Neuronal stem cell (in vitro differentiated cells): ENCODE measurements around the gene PRRG2.
A peak's percentile ranks its signal among the peaks of the same experiment; 100 is the strongest.

ENCODE experiments used
- DNase-seq: peaks from one replicate; pipeline ENCODE4 v3.0.0-alpha.2; 2013; ENCODE audit warnings: low spot score
- H2AFZ ChIP-seq: one replicate; pipeline ENCODE4 v1.6.1; 2013; ENCODE audit warnings: mild to moderate bottlenecking, low read length, inconsistent platforms
- H2AK5ac ChIP-seq: 2 replicates; pipeline ENCODE4 v1.6.1; 2013; ENCODE audit warnings: low read depth, mild to moderate bottlenecking, inconsistent platforms, low read length, moderate library complexity, mixed read lengths
- H2BK120ac ChIP-seq: 2 replicates; pipeline ENCODE4 v1.6.1; 2013; ENCODE audit warnings: low read depth, mild to moderate bottlenecking, inconsistent platforms, low read length, moderate library complexity, mixed read lengths
- H2BK12ac ChIP-seq: one replicate; pipeline ENCODE4 v1.6.1; 2013; ENCODE audit warnings: low read length, inconsistent platforms
- H2BK15ac ChIP-seq: 2 replicates; pipeline ENCODE4 v1.6.1; 2013; ENCODE audit warnings: mild to moderate bottlenecking, low read length, inconsistent platforms, mixed read lengths
- H2BK5ac ChIP-seq: one replicate; pipeline ENCODE4 v1.6.1; 2013; ENCODE audit warnings: inconsistent platforms, mild to moderate bottlenecking, low read length, moderate library complexity
- H3K14ac ChIP-seq: one replicate; pipeline ENCODE4 v1.6.1; 2013; ENCODE audit warnings: low read length, inconsistent platforms
- H3K18ac ChIP-seq: 2 replicates; pipeline ENCODE4 v1.6.1; 2013; ENCODE audit warnings: low read length, inconsistent platforms
- H3K23ac ChIP-seq: 2 replicates; pipeline ENCODE4 v1.6.1; 2013; ENCODE audit warnings: low read depth, mild to moderate bottlenecking, mixed read lengths, low read length, inconsistent platforms; ENCODE audit not compliant: poor library complexity
- H3K27ac ChIP-seq: replicated peaks from 3 replicates; pipeline ENCODE4 v1.5.1; 2013; ENCODE audit warnings: low read length, inconsistent platforms
- H3K27me3 ChIP-seq, 3 experiments: 2 replicates each; pipeline ENCODE4 v1.6.1; 2013; ENCODE audit warnings: low read length in 3 of 3, mild to moderate bottlenecking in 2 of 3, inconsistent platforms in 1 of 3, low read depth in 1 of 3, mixed read lengths in 1 of 3, moderate library complexity in 1 of 3; ENCODE audit not compliant: control insufficient read depth in 3 of 3, insufficient read depth in 3 of 3
- H3K36me3 ChIP-seq, 2 donors: replicated peaks in 1 of 2; 2 replicates each; pipeline ENCODE4 v1.6.1; 2013; ENCODE audit warnings: low read length in 2 of 2; ENCODE audit not compliant: control insufficient read depth in 2 of 2, insufficient read depth in 2 of 2
- H3K4ac ChIP-seq: 2 replicates; pipeline ENCODE4 v1.6.1; 2013; ENCODE audit warnings: inconsistent platforms, mild to moderate bottlenecking, low read length, moderate library complexity
- H3K4me1 ChIP-seq, 2 donors: 1 replicate in 1 of 2; 2 replicates in 1 of 2; pipeline ENCODE4 v1.6.1; 2013; ENCODE audit warnings: low read length in 2 of 2, low read depth in 1 of 2; ENCODE audit not compliant: control insufficient read depth in 2 of 2, insufficient read depth in 1 of 2
- H3K4me2 ChIP-seq: one replicate; pipeline ENCODE4 v1.6.1; 2013; ENCODE audit warnings: mild to moderate bottlenecking, low read length, inconsistent platforms; ENCODE audit not compliant: insufficient read depth, poor library complexity, severe bottlenecking
- H3K4me3 ChIP-seq, 2 donors: 2 replicates each; pipeline ENCODE4 v1.5.1; 2013; ENCODE audit warnings: low read length in 2 of 2, mild to moderate bottlenecking in 2 of 2, inconsistent platforms in 1 of 2, moderate library complexity in 1 of 2
- H3K79me1 ChIP-seq: one replicate; pipeline ENCODE4 v1.6.1; 2013; ENCODE audit warnings: low read depth, mild to moderate bottlenecking, inconsistent platforms, low read length, moderate library complexity
- H3K9ac ChIP-seq: one replicate; pipeline ENCODE4 v1.6.1; 2013; ENCODE audit warnings: mild to moderate bottlenecking, low read depth, low read length, inconsistent platforms; ENCODE audit not compliant: poor library complexity
- H3K9me3 ChIP-seq, 2 donors: replicated peaks in 1 of 2; 2 replicates each; pipeline versions ENCODE3 to v1.6.1; 2013; ENCODE audit warnings: low read length in 2 of 2, mild to moderate bottlenecking in 2 of 2, inconsistent platforms in 1 of 2, low read depth in 1 of 2, mixed read lengths in 1 of 2, moderate library complexity in 1 of 2; ENCODE audit not compliant: control insufficient read depth in 2 of 2, insufficient read depth in 1 of 2
- H4K8ac ChIP-seq: one replicate; pipeline ENCODE4 v1.6.1; 2013; ENCODE audit warnings: low read depth, mild to moderate bottlenecking, inconsistent platforms, low read length, moderate library complexity
- H4K91ac ChIP-seq: one replicate; pipeline ENCODE4 v1.6.1; 2013; ENCODE audit warnings: low read length, low read depth, mild to moderate bottlenecking, inconsistent platforms; ENCODE audit not compliant: poor library complexity
- WGBS, 2 donors: extraction: QIAGEN DNeasy Blood & Tissue Kit; methylation state at CpG; one replicate each; pipeline ENCODE4 v1.1.7; 2013; ENCODE audit warnings: missing lambda C conversion rate in 2 of 2, mixed read lengths in 1 of 2; ENCODE audit not compliant: insufficient read length in 2 of 2, insufficient replicate concordance in 1 of 2; ENCODE audit errors: extremely low coverage in 2 of 2; 5-methylcytosine and 5-hydroxymethylcytosine counted together

Gene PRRG2

GRCh38 chr19:49609499-49610092, 28.5 kb downstream of the PRRG2 start:
- no peak overlapping the region for H2BK5ac ChIP-seq
- no peak overlapping the region for H3K4me3 ChIP-seq
- peaks cover 35 to 85% of the 10 kb centered on the region in 2 donors for H3K36me3 ChIP-seq
- H3K23ac ChIP-seq, result no peak overlapping the region
- no peak overlapping the region for H2AK5ac ChIP-seq
- no CpG with 5 or more reads among the region's 12 CpGs for WGBS, 2 donors
- H2BK12ac ChIP-seq, result no peak overlapping the region
- no peaks in the 10 kb centered on the region for H3K9me3 ChIP-seq
- no peak overlapping the region for H2AFZ ChIP-seq
- peaks cover 20% of the 10 kb centered on the region for H3K79me1 ChIP-seq
- no peak overlapping the region for H3K27ac ChIP-seq
- DNase-seq, result no peak
- no peak overlapping the region for H3K18ac ChIP-seq
- no peak overlapping the region for H3K4me2 ChIP-seq
- H2BK15ac ChIP-seq, result no peak overlapping the region
- H3K4ac ChIP-seq, result no peak overlapping the region
- H3K27me3 ChIP-seq, result no peaks in the 10 kb centered on the region
- H3K9ac ChIP-seq, result no peak overlapping the region
- H3K4me1 ChIP-seq, result no peaks in the 10 kb centered on the region
- H2BK120ac ChIP-seq, result no peak overlapping the region
- no peak overlapping the region for H3K14ac ChIP-seq
- H4K8ac ChIP-seq, result no peak overlapping the region
- H4K91ac ChIP-seq, result no peak overlapping the region

DNA sequence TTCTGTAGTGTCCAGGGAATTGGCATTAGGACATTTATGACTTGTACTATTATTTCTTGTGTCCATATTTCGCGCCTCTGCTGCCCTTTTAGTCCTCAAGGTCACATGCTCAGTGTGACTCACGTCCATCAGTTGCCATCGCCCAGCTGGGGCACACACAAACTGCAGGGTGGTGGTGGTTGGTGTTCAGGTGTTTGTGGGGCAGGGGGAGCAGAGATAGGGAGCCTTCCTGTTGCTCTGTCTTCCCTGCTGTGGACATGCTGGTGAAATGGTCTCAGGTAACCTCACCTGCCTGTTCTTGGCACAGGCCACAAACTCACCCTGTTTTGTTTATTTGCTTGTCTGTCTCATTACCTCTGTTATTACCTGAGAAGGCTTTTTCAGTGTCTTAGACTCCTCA, 32.3 kb downstream of the PRRG2 start:
- H3K4me2 ChIP-seq, result no peak overlapping the region
- no peaks in the 10 kb centered on the region for H3K27me3 ChIP-seq
- H3K9ac ChIP-seq, result no peak overlapping the region
- H2BK12ac ChIP-seq, result no peak overlapping the region
- H3K4me1 ChIP-seq, result no peaks in the 10 kb centered on the region
- no peak overlapping the region for H4K91ac ChIP-seq
- no peak for DNase-seq
- no CpG with 5 or more reads among the region's 4 CpGs for WGBS, 2 donors
- no peak overlapping the region for H2AFZ ChIP-seq
- peaks cover 13% of the 10 kb centered on the region for H3K79me1 ChIP-seq
- no peak overlapping the region for H3K14ac ChIP-seq
- no peak overlapping the region for H2BK15ac ChIP-seq
- H3K9me3 ChIP-seq, result peaks cover 0 to 2% of the 10 kb centered on the region in 2 donors
- no peak overlapping the region for H2AK5ac ChIP-seq
- H3K27ac ChIP-seq, result no peak overlapping the region
- peaks cover 53 to 88% of the 10 kb centered on the region in 2 donors for H3K36me3 ChIP-seq
- H3K4ac ChIP-seq, result no peak overlapping the region
- H2BK120ac ChIP-seq, result no peak overlapping the region
- no peak overlapping the region for H3K4me3 ChIP-seq
- H4K8ac ChIP-seq, result no peak overlapping the region
- no peak overlapping the region for H2BK5ac ChIP-seq
- no peak overlapping the region for H3K18ac ChIP-seq
- H3K23ac ChIP-seq, result no peak overlapping the region

DNA sequence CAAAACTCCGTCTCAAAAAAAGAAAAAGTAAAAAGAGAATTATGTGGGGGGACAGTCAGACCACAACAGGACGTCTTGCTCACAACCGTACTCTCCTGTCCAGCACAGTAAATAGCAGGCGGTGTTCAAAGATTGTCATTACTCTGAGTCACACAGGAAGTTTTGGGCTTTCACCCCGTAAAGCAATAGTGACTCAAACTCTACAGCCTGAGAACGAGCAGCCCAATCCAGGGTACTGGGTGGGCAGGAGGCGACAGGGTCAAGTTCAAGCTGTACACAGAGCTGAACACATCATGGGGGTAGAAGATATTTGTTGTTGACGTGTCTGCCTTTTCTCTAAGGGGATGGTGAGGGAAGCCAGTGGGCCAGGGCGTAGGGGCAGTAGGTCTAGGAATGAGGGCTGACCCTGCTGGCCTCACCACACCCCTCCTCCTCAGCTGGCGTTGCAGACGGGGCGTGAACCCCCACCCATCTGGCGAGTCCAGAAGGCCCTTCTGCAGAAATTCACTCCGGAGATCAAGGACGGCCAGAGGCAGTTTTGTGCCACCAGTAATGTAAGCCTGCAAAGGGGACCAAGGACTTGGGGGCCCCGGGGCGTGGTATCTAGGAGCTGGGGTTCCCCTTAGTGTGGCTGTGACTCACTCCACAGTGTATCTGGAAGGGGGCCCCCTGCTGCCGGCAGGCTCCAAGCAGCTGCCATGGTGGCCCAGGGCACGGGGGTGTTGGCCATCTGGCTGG, 33.1 kb downstream of the PRRG2 start:
- no CpG with 5 or more reads among the region's 19 CpGs for WGBS, 2 donors
- H3K4me2 ChIP-seq, result no peak overlapping the region

GRCh38 chr19:49615861-49616260, 34.7 kb downstream of the PRRG2 start:
- no peak overlapping the region for H3K27ac ChIP-seq
- peaks cover 9% of the 10 kb centered on the region for H3K79me1 ChIP-seq
- no peak overlapping the region for H2BK5ac ChIP-seq
- no peak overlapping the region for H3K4me3 ChIP-seq
- H2AFZ ChIP-seq, result no peak overlapping the region
- H3K23ac ChIP-seq, result peak overlapping the region; percentile 55
- DNase-seq, result no peak
- peaks cover 0 to 2% of the 10 kb centered on the region in 2 donors for H3K9me3 ChIP-seq
- no CpG with 5 or more reads among the region's 23 CpGs for WGBS, 2 donors
- no peak overlapping the region for H3K18ac ChIP-seq
- no peaks in the 10 kb centered on the region for H3K27me3 ChIP-seq
- no peak overlapping the region for H2BK15ac ChIP-seq
- H4K91ac ChIP-seq, result no peak overlapping the region
- no peaks in the 10 kb centered on the region for H3K4me1 ChIP-seq
- H2AK5ac ChIP-seq, result no peak overlapping the region
- H3K4ac ChIP-seq, result no peak overlapping the region
- H3K9ac ChIP-seq, result no peak overlapping the region
- H2BK12ac ChIP-seq, result no peak overlapping the region
- peaks cover 55 to 89% of the 10 kb centered on the region in 2 donors for H3K36me3 ChIP-seq
- H4K8ac ChIP-seq, result no peak overlapping the region
- H2BK120ac ChIP-seq, result no peak overlapping the region
- no peak overlapping the region for H3K4me2 ChIP-seq
- no peak overlapping the region for H3K14ac ChIP-seq

More for the DNA sequence above, 33.1 kb downstream of the PRRG2 start:
- Histone ChIP-seq H3K36me3 (peaks cover 53 to 88% of the 10 kb centered on the region in 2 donors), H3K9me3 (peaks cover 0 to 2% of the 10 kb centered on the region in 2 donors), H3K14ac (no peak overlapping the region), H2AK5ac (no peak overlapping the region), H3K9ac (no peak overlapping the region), H4K91ac (no peak overlapping the region), H3K27ac (no peak overlapping the region), H3K27me3 (no peaks in the 10 kb centered on the region), H3K18ac (no peak overlapping the region), H2BK12ac (no peak overlapping the region), H3K79me1 (peaks cover 9% of the 10 kb centered on the region), H3K4me3 (no peak overlapping the region), H3K4me1 (no peaks in the 10 kb centered on the region), H2BK120ac (no peak overlapping the region), H2BK15ac (no peak overlapping the region), H3K23ac (no peak overlapping the region), H2AFZ (no peak overlapping the region), H3K4ac (no peak overlapping the region), H2BK5ac (no peak overlapping the region), H4K8ac (no peak overlapping the region)
- DNase-seq, result no peak
